CD4-positive, alpha-beta T cell (primary cell): ENCODE data around the gene MGME1. TPM values are rescaled to one million over a fixed set of nuclear protein-coding genes. Genes with fewer than 3 reads are reported as not detected.

Experiments used
- ATAC-seq: fragments of 200-7000 bp; cut with Tn5 transposase; one replicate; pipeline ENCODE4 v1.10.0; 2022; ENCODE audit warnings: mild to moderate bottlenecking; ENCODE audit not compliant: poor library complexity
- CTCF ChIA-PET: fragments of 350-600 bp; sonication (Branson Sonifier 250); formaldehyde crosslinking; loops from one replicate; lab custom pipeline; 2021; ENCODE audit warnings: antibody characterized with exemption, inconsistent platforms; lab: Charles Lee
- POLR2A ChIA-PET: fragments of 350-600 bp; sonication (Branson Sonifier 250); formaldehyde crosslinking; loops from one replicate; lab custom pipeline; 2021; ENCODE audit warnings: antibody characterized with exemption, inconsistent platforms; lab: Charles Lee
- DNase-seq, 14 experiments: peaks; one replicate each; pipeline ENCODE4 v3.0.0-alpha.2; 2013 to 2020; ENCODE audit warnings: mixed read lengths in 2 of 14
- H3K27ac ChIP-seq, 2 donors: one replicate each; pipeline versions ENCODE4 v1.5.1 to v1.7.0; 2013; ENCODE audit warnings: low read length in 2 of 2, low read depth in 1 of 2, mild to moderate bottlenecking in 1 of 2
- H3K27me3 ChIP-seq, 2 experiments: 1 replicate in 1 of 2; 2 replicates in 1 of 2; pipeline versions ENCODE4 v1.6.1 to v1.7.0; 2013; ENCODE audit warnings: low read length in 2 of 2, control low read depth in 1 of 2, mild to moderate bottlenecking in 1 of 2, moderate library complexity in 1 of 2; ENCODE audit not compliant: insufficient read depth in 2 of 2, control insufficient read depth in 1 of 2
- H3K36me3 ChIP-seq: one replicate; pipeline ENCODE4 v1.6.1; 2013; ENCODE audit warnings: low read length, control low read depth; ENCODE audit not compliant: insufficient read depth
- H3K4me1 ChIP-seq: one replicate; pipeline ENCODE4 v1.6.1; 2013; ENCODE audit warnings: low read length, control low read depth; ENCODE audit not compliant: insufficient read depth
- H3K4me3 ChIP-seq: one replicate; pipeline ENCODE4 v1.5.1; 2013; ENCODE audit warnings: mild to moderate bottlenecking, low read length, moderate library complexity
- H3K9me3 ChIP-seq, 2 experiments: 1 replicate in 1 of 2; 2 replicates in 1 of 2; pipeline versions ENCODE4 v1.6.1 to v1.7.0; 2013; ENCODE audit warnings: low read length in 2 of 2, mild to moderate bottlenecking in 2 of 2, control low read depth in 1 of 2, moderate library complexity in 1 of 2; ENCODE audit not compliant: control insufficient read depth in 1 of 2, insufficient read depth in 1 of 2
- H3K27ac Mint-ChIP-seq: one replicate; pipeline ENCODE4 v1.8.0; 2020; ENCODE audit warnings: mixed read lengths
- H3K27me3 Mint-ChIP-seq: one replicate; pipeline ENCODE4 v1.8.0; 2021; ENCODE audit warnings: mixed read lengths
- H3K36me3 Mint-ChIP-seq: one replicate; pipeline ENCODE4 v1.8.0; 2021; ENCODE audit warnings: low read depth, mixed read lengths
- H3K4me1 Mint-ChIP-seq: one replicate; pipeline ENCODE4 v1.8.0; 2021; ENCODE audit warnings: low read depth, mixed read lengths
- H3K4me3 Mint-ChIP-seq: one replicate; pipeline ENCODE4 v1.8.0; 2020; ENCODE audit warnings: mild to moderate bottlenecking, mixed read lengths
- H3K9me3 Mint-ChIP-seq: one replicate; pipeline ENCODE4 v1.8.0; 2020; ENCODE audit warnings: mixed read lengths
- CTCF ChIP-seq: fragments of 200-600 bp; IDR thresholded peaks from one replicate; pipeline ENCODE4 v1.8.0; 2022; ENCODE audit warnings: antibody characterized with exemption, mild to moderate bottlenecking
- intact Hi-C, 2 experiments: fragments of 100-400 bp; cut with DNase I in 1 of 2; cut with micrococcal nuclease in 1 of 2; formaldehyde crosslinking; loops; one replicate each; pipeline versions ENCODE4 v1.15.1 to v1.9.0; 2023 to 2025; cut with DNase I, micrococcal nuclease
- total RNA-seq, 174 experiments: library from RNA in 2 of 174; stranded (reverse) in 2 of 174; gene quantifications; one replicate each; pipeline ENCODE4 v1.2.3 and lab custom pipeline; 2021 to 2026

Gene MGME1
- total RNA-seq, 2 experiments from 2014 or later, result 4.5 to 4.6 TPM

- Histone ChIP-seq H3K4me3 (no peak overlapping the region), H3K36me3 (peaks cover 19% of the 10 kb centered on the region), H3K27ac (no peak overlapping the region), H3K27me3 (no peaks in the 10 kb centered on the region), H3K4me1 (peaks cover 5% of the 10 kb centered on the region), H3K9me3 (no peaks in the 10 kb centered on the region)
- H3K9me3 Mint-ChIP-seq, result no peaks in the 10 kb centered on the region
- TF ChIP-seq CTCF, result no peak
- ChIA-PET POLR2A (interaction anchor here (1.1 to 1.4 kb wide), 3 partner anchors 17 to 22 kb away, joined by 3 to 5 read pairs (median 3); no protein-coding TSS in a partner anchor), CTCF (interaction anchor here (0.5 to 0.8 kb wide), 2 partner anchors 14 to 30 kb away, joined by 3 read pairs; no protein-coding TSS in a partner anchor)
- intact Hi-C loops, result no loop called here
- peaks cover 30% of the 10 kb centered on the region for H3K4me1 Mint-ChIP-seq
- ATAC-seq (peak; percentile 74), DNase-seq (peak in 3 of 14 experiments; percentile 30 to 46 (median 36))
- H3K27me3 Mint-ChIP-seq, result no peaks in the 10 kb centered on the region
- H3K4me3 Mint-ChIP-seq, result peak overlapping the region; percentile 16
- peaks cover 39% of the 10 kb centered on the region for H3K36me3 Mint-ChIP-seq
- H3K27ac Mint-ChIP-seq, result peak overlapping the region; percentile 36
Observed at GRCh38 chr20:17987988-17988387, 19.2 kb downstream of the MGME1 start.

GRCh38 chr20:17990278-17990972 is 21.6 kb downstream of the MGME1 start:
- H3K36me3 ChIP-seq, result peaks cover 19% of the 10 kb centered on the region
- H3K36me3 Mint-ChIP-seq, result peaks cover 37% of the 10 kb centered on the region
- no peak overlapping the region for H3K4me3 ChIP-seq
- H3K27ac Mint-ChIP-seq, result no peak overlapping the region
- no peak for DNase-seq
- H3K4me1 Mint-ChIP-seq, result peaks cover 30% of the 10 kb centered on the region
- H3K27me3 ChIP-seq, result no peaks in the 10 kb centered on the region
- peaks cover 5% of the 10 kb centered on the region for H3K4me1 ChIP-seq
- no peak overlapping the region for H3K4me3 Mint-ChIP-seq
- H3K27ac ChIP-seq, result no peak overlapping the region
- ChIA-PET CTCF (no interaction called here), POLR2A (no interaction called here)
- no peak for ATAC-seq
- intact Hi-C loops, result loop anchor here in 1 of 2 experiments (10.0 kb wide), 1 partner anchor 1186 kb away; no protein-coding TSS in a partner anchor
- no peaks in the 10 kb centered on the region for H3K27me3 Mint-ChIP-seq
- no peaks in the 10 kb centered on the region for H3K9me3 Mint-ChIP-seq
- no peaks in the 10 kb centered on the region for H3K9me3 ChIP-seq
- no peak for TF ChIP-seq CTCF

GRCh38 chr20:17992224-17992637 is 23.4 kb downstream of the MGME1 start:
- DNase-seq (no peak), ATAC-seq (no peak)
- Histone ChIP-seq H3K27ac (no peak overlapping the region), H3K9me3 (no peaks in the 10 kb centered on the region), H3K4me1 (peaks cover 12% of the 10 kb centered on the region), H3K36me3 (peaks cover 19% of the 10 kb centered on the region), H3K27me3 (no peaks in the 10 kb centered on the region), H3K4me3 (no peak overlapping the region)
- Mint-ChIP-seq H3K4me3 (no peak overlapping the region), H3K36me3 (peaks cover 35% of the 10 kb centered on the region), H3K4me1 (peaks cover 35% of the 10 kb centered on the region), H3K9me3 (no peaks in the 10 kb centered on the region), H3K27me3 (no peaks in the 10 kb centered on the region), H3K27ac (no peak overlapping the region)
- ChIA-PET POLR2A (interaction anchor here (1.0 kb wide), 2 partner anchors 23 to 53 kb away, joined by 3 to 4 read pairs; no protein-coding TSS in a partner anchor), CTCF (interaction anchor here (0.6 kb wide), 1 partner anchor 487 kb away, joined by 4 read pairs; no protein-coding TSS in a partner anchor)
- no peak for TF ChIP-seq CTCF
- intact Hi-C loops, result loop anchor here in 1 of 2 experiments (10.0 kb wide), 1 partner anchor 1187 kb away; no protein-coding TSS in a partner anchor
